Measurements from ENCODE around the gene HSPA12A. TPM values are rescaled to one million over a fixed set of nuclear protein-coding genes. Genes with fewer than 3 reads are reported as not detected.

The HSPA12A gene
- total and polyA plus RNA-seq, 2 of the 13 experiments (the other 11 are each of a cell fraction or from before 2014, with no cell fraction given) = 6.4 to 13.6 TPM

GRCh38 chr10:116665541-116666125, 76.7 kb downstream of the HSPA12A start (continued):
- TF ChIP-seq ZBTB20 (CRISPR knock-in tag; IDR thresholded peaks at IDR 0.05; ENCODE audit: borderline replicate concordance, low read depth) (no peak), ZNF672 (CRISPR knock-in tag; IDR thresholded peaks at IDR 0.05) (no peak), NCOA2 (CRISPR knock-in tag; IDR thresholded peaks at IDR 0.05) (peak; percentile 63; the same call in 1 of the 2 replicates), NFIB (CRISPR knock-in tag; IDR thresholded peaks at IDR 0.05; ENCODE audit: borderline replicate concordance) (no peak), FOXC1 (CRISPR knock-in tag; IDR thresholded peaks at IDR 0.05; ENCODE audit: borderline replicate concordance) (no peak), ZSCAN9 (CRISPR knock-in tag; IDR thresholded peaks at IDR 0.05; ENCODE audit: borderline replicate concordance) (no peak), SP5 (CRISPR knock-in tag; IDR thresholded peaks at IDR 0.05; ENCODE audit: borderline replicate concordance, low read depth) (0 out of 2 replicates have a peak, but pooled peaks have one; percentile 31), U2AF1 (optimal IDR thresholded peaks at IDR 0.05; ENCODE audit: low read depth, low read length) (no peak), CEBPG (CRISPR knock-in tag; IDR thresholded peaks at IDR 0.05) (0 out of 2 replicates have a peak, but pooled peaks have one; percentile 10), ZNF331 (CRISPR knock-in tag; IDR thresholded peaks at IDR 0.05) (peak; percentile 50; the same call in 1 of the 2 replicates), FOXM1 (CRISPR knock-in tag; IDR thresholded peaks at IDR 0.05) (no peak), FOXO1 (CRISPR knock-in tag; IDR thresholded peaks at IDR 0.05) (peak; percentile 55; the same call in 1 of the 2 replicates), ZNF430 (CRISPR knock-in tag; IDR thresholded peaks at IDR 0.05) (peak; percentile 50; the same call in 1 of the 2 replicates), ZNF720 (CRISPR knock-in tag; IDR thresholded peaks at IDR 0.05) (no peak), ZSCAN25 (CRISPR knock-in tag; IDR thresholded peaks at IDR 0.05) (no peak), SNRNP70 (IDR thresholded peaks at IDR 0.05; ENCODE audit: low read depth, low read length) (no peak), BRCA1 (CRISPR knock-in tag; IDR thresholded peaks at IDR 0.05) (no peak), ZBTB7A (CRISPR knock-in tag; IDR thresholded peaks at IDR 0.05) (no peak), ZFX (CRISPR knock-in tag; IDR thresholded peaks at IDR 0.05; ENCODE audit: low read depth) (peak; percentile 72), NFYB (CRISPR knock-in tag; IDR thresholded peaks at IDR 0.05) (no peak), ZNF3 (CRISPR knock-in tag; IDR thresholded peaks at IDR 0.05) (no peak)
